GM12878 (cell line): ENCODE results near the gene GNPTAB. TPM values are rescaled to one million over a fixed set of nuclear protein-coding genes. Genes with fewer than 3 reads are reported as not detected.

Experiments
- ATF7 ChIP-seq: fragments of 450-650 bp; IDR thresholded peaks from 2 replicates; pipeline ENCODE4 v1.6.1; 2016; ENCODE audit warnings: low read depth, mild to moderate bottlenecking
- BRCA1 ChIP-seq: IDR thresholded peaks from 2 replicates; pipeline ENCODE4 v1.6.1; 2011; ENCODE audit warnings: low read depth, low read length, improper control_type of control experiment
- CBFB ChIP-seq: IDR thresholded peaks from 2 replicates; pipeline ENCODE4 v1.6.1; 2016; ENCODE audit warnings: antibody characterized with exemption, low read depth
- IRF3 ChIP-seq: fragments of 450-650 bp; IDR thresholded peaks from 2 replicates; pipeline ENCODE4 v1.6.1; 2014; ENCODE audit warnings: mild to moderate bottlenecking
- JUNB ChIP-seq: IDR thresholded peaks from 2 replicates; pipeline ENCODE4 v1.6.1; 2016; ENCODE audit warnings: antibody characterized with exemption, mild to moderate bottlenecking
- MEF2B ChIP-seq: fragments of 450-650 bp; IDR thresholded peaks from 2 replicates; pipeline ENCODE4 v1.6.1; 2018; ENCODE audit warnings: mild to moderate bottlenecking, moderate library complexity; ENCODE audit not compliant: partially characterized antibody, poor library complexity, severe bottlenecking
- SMC3 ChIP-seq: IDR thresholded peaks from 2 replicates; pipeline ENCODE4 v1.6.1; 2011; ENCODE audit warnings: low read length, improper control_type of control experiment, borderline replicate concordance
- SPI1 ChIP-seq: IDR thresholded peaks from 2 replicates; pipeline ENCODE4 v1.6.1; 2011; ENCODE audit warnings: low read depth, mild to moderate bottlenecking, low read length, moderate library complexity, borderline replicate concordance; ENCODE audit not compliant: insufficient read depth
- polyA plus RNA-seq, 11 experiments: library from polyadenylated mRNA; depleted of rRNA in 4 of 11; unstranded in 6 of 11; stranded (reverse) in 5 of 11; fragments of >200 nt; fragmentation: Nextera tagmentation in 4 of 11; fragmentation: Illumina TruSeq in 1 of 11; extraction: Ambion mirVana in 4 of 11; extraction: Trizol in 1 of 11; gene quantifications; 1 replicate in 1 of 11; 2 replicates in 10 of 11; pipeline versions ENCODE4 v1.2.1 to v1.2.3, GENCODE V29; 2011 to 2016; ENCODE audit warnings: inconsistent platforms in 2 of 11, missing spikeins in 2 of 11, low read depth in 1 of 11
- total RNA-seq, 4 experiments: library from RNA; depleted of rRNA in 3 of 4; stranded (reverse); fragments of >200 nt in 3 of 4; fragmentation: Illumina TruSeq in 1 of 4; extraction: Trizol in 1 of 4; gene quantifications; 2 replicates each; pipeline versions ENCODE4 v1.2.1 to v1.2.3, GENCODE V29; 2013 to 2021
- TF ChIP-seq, protein P1 (sequence below): fragments of 450-650 bp; IDR thresholded peaks from 2 replicates; pipeline ENCODE4 v1.6.1; 2017; ENCODE audit warnings: mild to moderate bottlenecking, moderate library complexity
- TF ChIP-seq, protein P2 (sequence below): fragments of 450-650 bp; IDR thresholded peaks from 2 replicates; pipeline ENCODE4 v1.6.1; 2016; ENCODE audit warnings: mild to moderate bottlenecking
- TF ChIP-seq, protein P3 (sequence below): fragments of 150-350 bp; IDR thresholded peaks from 2 replicates; pipeline ENCODE4 v1.6.1; 2016; ENCODE audit warnings: low read depth, low read length

The GNPTAB gene
- total and polyA plus RNA-seq, 10 of the 15 experiments (the other 5 are each of a cell fraction or from before 2014, with no cell fraction given), result 9.8 to 38.9 (median 35.3) TPM

GRCh38 chr12:101775816-101776215 lies 54.9 kb downstream of the GNPTAB start (continued):
- TF ChIP-seq, protein P1, sequence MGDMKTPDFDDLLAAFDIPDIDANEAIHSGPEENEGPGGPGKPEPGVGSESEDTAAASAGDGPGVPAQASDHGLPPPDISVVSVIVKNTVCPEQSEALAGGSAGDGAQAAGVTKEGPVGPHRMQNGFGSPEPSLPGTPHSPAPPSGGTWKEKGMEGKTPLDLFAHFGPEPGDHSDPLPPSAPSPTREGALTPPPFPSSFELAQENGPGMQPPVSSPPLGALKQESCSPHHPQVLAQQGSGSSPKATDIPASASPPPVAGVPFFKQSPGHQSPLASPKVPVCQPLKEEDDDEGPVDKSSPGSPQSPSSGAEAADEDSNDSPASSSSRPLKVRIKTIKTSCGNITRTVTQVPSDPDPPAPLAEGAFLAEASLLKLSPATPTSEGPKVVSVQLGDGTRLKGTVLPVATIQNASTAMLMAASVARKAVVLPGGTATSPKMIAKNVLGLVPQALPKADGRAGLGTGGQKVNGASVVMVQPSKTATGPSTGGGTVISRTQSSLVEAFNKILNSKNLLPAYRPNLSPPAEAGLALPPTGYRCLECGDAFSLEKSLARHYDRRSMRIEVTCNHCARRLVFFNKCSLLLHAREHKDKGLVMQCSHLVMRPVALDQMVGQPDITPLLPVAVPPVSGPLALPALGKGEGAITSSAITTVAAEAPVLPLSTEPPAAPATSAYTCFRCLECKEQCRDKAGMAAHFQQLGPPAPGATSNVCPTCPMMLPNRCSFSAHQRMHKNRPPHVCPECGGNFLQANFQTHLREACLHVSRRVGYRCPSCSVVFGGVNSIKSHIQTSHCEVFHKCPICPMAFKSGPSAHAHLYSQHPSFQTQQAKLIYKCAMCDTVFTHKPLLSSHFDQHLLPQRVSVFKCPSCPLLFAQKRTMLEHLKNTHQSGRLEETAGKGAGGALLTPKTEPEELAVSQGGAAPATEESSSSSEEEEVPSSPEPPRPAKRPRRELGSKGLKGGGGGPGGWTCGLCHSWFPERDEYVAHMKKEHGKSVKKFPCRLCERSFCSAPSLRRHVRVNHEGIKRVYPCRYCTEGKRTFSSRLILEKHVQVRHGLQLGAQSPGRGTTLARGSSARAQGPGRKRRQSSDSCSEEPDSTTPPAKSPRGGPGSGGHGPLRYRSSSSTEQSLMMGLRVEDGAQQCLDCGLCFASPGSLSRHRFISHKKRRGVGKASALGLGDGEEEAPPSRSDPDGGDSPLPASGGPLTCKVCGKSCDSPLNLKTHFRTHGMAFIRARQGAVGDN, result no peak
- TF ChIP-seq, protein P2, sequence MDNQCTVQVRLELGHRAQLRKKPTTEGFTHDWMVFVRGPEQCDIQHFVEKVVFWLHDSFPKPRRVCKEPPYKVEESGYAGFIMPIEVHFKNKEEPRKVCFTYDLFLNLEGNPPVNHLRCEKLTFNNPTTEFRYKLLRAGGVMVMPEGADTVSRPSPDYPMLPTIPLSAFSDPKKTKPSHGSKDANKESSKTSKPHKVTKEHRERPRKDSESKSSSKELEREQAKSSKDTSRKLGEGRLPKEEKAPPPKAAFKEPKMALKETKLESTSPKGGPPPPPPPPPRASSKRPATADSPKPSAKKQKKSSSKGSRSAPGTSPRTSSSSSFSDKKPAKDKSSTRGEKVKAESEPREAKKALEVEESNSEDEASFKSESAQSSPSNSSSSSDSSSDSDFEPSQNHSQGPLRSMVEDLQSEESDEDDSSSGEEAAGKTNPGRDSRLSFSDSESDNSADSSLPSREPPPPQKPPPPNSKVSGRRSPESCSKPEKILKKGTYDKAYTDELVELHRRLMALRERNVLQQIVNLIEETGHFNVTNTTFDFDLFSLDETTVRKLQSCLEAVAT, result no peak
- no peak for TF ChIP-seq SMC3
- TF ChIP-seq MEF2B, result no peak
- no peak for TF ChIP-seq ATF7
- TF ChIP-seq, protein P3, sequence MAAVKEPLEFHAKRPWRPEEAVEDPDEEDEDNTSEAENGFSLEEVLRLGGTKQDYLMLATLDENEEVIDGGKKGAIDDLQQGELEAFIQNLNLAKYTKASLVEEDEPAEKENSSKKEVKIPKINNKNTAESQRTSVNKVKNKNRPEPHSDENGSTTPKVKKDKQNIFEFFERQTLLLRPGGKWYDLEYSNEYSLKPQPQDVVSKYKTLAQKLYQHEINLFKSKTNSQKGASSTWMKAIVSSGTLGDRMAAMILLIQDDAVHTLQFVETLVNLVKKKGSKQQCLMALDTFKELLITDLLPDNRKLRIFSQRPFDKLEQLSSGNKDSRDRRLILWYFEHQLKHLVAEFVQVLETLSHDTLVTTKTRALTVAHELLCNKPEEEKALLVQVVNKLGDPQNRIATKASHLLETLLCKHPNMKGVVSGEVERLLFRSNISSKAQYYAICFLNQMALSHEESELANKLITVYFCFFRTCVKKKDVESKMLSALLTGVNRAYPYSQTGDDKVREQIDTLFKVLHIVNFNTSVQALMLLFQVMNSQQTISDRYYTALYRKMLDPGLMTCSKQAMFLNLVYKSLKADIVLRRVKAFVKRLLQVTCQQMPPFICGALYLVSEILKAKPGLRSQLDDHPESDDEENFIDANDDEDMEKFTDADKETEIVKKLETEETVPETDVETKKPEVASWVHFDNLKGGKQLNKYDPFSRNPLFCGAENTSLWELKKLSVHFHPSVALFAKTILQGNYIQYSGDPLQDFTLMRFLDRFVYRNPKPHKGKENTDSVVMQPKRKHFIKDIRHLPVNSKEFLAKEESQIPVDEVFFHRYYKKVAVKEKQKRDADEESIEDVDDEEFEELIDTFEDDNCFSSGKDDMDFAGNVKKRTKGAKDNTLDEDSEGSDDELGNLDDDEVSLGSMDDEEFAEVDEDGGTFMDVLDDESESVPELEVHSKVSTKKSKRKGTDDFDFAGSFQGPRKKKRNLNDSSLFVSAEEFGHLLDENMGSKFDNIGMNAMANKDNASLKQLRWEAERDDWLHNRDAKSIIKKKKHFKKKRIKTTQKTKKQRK, result no peak
- TF ChIP-seq CBFB, result no peak
- TF ChIP-seq BRCA1, result no peak
- no peak for TF ChIP-seq IRF3
- no peak for TF ChIP-seq JUNB
- no peak for TF ChIP-seq SPI1
